Measurements from ENCODE around the gene SRPK3. TPM values are rescaled to one million over a fixed set of nuclear protein-coding genes. Genes with fewer than 3 reads are reported as not detected.

The SRPK3 gene
- total RNA-seq, 6 donors from 2014 or later: 0.20 to 0.44 (median 0.23) TPM; not detected in 2

DNA sequence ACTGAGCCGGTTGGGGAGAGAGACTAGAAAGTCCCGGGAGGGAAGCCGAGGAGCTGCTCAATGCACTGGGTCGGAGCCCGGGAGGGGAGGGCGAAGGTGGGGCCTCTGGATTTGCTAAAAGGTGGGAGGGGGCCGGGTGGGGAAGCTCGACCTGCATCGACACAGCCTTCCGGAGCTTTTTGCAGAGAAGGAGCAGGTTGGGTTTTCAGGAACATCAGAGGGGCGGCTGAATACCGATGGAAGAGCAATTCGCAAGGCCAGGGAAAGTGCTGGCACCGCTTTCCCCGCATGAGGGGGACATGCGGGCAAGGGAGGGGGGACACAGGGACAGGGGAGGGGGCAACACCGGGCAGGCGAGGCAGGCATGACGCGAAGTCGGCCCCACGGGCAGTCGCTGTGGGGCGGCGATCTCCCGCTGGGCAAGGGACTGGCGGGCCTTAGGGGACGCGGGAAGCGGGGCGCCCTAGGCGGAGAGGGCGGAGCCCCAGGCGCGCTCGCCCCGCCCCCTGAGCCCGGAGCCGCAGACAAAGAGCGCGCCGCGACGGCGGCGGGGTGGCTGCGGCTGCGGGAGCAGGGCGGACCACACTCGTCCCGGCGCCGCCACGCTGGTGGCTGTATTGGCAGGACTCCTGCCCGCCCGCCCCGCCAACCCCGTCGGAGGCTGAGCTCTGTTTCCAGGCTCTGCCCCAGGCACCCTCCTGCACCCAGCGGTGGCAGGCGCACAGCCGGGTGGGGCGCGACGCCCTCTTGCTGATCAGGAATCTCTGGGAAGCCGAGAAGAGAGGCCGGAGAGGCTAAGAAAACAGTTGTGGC is 37.9 kb downstream of the SRPK3 start:
- Histone ChIP-seq H3K27ac (peak overlapping the region in 1 of 4 donors; percentile 16), H3K27me3 (peaks cover 0 to 17% (median 0%) of the 10 kb centered on the region in 4 donors), H3K9me3 (no peaks in the 10 kb centered on the region), H3K4me1 (peaks cover 0 to 13% (median 5%) of the 10 kb centered on the region in 4 donors), H3K4me3 (peak overlapping the region in 3 of 4 donors; percentile 31 to 48 (median 47)), H3K36me3 (no peaks in the 10 kb centered on the region)
- TF ChIP-seq, protein P1, sequence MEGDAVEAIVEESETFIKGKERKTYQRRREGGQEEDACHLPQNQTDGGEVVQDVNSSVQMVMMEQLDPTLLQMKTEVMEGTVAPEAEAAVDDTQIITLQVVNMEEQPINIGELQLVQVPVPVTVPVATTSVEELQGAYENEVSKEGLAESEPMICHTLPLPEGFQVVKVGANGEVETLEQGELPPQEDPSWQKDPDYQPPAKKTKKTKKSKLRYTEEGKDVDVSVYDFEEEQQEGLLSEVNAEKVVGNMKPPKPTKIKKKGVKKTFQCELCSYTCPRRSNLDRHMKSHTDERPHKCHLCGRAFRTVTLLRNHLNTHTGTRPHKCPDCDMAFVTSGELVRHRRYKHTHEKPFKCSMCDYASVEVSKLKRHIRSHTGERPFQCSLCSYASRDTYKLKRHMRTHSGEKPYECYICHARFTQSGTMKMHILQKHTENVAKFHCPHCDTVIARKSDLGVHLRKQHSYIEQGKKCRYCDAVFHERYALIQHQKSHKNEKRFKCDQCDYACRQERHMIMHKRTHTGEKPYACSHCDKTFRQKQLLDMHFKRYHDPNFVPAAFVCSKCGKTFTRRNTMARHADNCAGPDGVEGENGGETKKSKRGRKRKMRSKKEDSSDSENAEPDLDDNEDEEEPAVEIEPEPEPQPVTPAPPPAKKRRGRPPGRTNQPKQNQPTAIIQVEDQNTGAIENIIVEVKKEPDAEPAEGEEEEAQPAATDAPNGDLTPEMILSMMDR (IDR thresholded peaks at IDR 0.05): no peak
- TF ChIP-seq POLR2A (IDR thresholded peaks at IDR 0.05): no peak
- peak in 1 of 2 donors; percentile 92 for DNase-seq
- WGBS, 2 donors: 31 to 44% methylated on average over 10 to 44 of the region's 67 CpGs
- peak in 1 of 2 donors; percentile 83 for ATAC-seq (ENCODE audit: low FRiP score in 2 of 2)

- no peak for ATAC-seq (ENCODE audit: low FRiP score in 2 of 2)
- peaks cover 0 to 17% (median 0%) of the 10 kb centered on the region in 4 donors for H3K27me3 ChIP-seq
- WGBS, 2 donors: 56 to 96% methylated on average over 5 to 23 of the region's 23 CpGs
Observed at GRCh38 chrX:153819384-153820040, 38.7 kb downstream of the SRPK3 start.

DNA sequence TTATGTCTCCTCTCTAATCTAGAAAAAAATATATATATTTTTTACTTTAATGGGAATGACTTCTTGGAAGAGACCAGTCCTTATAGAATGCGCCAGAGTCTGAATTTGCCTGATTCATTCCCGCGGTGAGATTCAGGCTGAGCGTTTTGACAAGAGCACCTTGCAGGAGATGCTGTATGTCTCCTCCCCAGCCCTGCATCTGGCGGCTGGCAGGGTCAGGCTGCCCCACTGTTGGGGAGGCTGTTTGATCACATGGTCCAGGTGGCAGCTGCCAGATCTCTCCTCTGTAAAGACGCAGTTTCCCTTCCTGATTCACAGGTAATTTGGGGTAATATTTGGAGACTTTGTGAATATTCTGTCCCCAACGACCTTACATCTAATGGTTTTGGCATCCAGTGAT is 39.8 kb downstream of the SRPK3 start:
- TF ChIP-seq EP300 (IDR thresholded peaks at IDR 0.05) (no peak), POLR2A (IDR thresholded peaks at IDR 0.05) (no peak), POLR2AphosphoS5 (IDR thresholded peaks at IDR 0.05) (no peak)
- TF ChIP-seq, protein P1 (IDR thresholded peaks at IDR 0.05): no peak
- ATAC-seq (ENCODE audit: low FRiP score in 2 of 2) (no peak), DNase-seq (no peak)
- H3K4me1 ChIP-seq: peaks cover 0 to 13% (median 5%) of the 10 kb centered on the region in 4 donors
- H3K9me3 ChIP-seq: no peaks in the 10 kb centered on the region
- no peak overlapping the region for H3K27ac ChIP-seq
- H3K27me3 ChIP-seq: peaks cover 0 to 17% (median 0%) of the 10 kb centered on the region in 4 donors
- WGBS, 2 donors: 78 to 92% methylated on average over 6 to 7 of the region's 7 CpGs
- no peak overlapping the region for H3K4me3 ChIP-seq
- H3K36me3 ChIP-seq: no peaks in the 10 kb centered on the region

More at GRCh38 chrX:153819384-153820040, 38.7 kb downstream of the SRPK3 start:
- Histone ChIP-seq H3K36me3 (no peaks in the 10 kb centered on the region), H3K27ac (peak overlapping the region in 1 of 4 donors; percentile 16), H3K4me1 (peaks cover 0 to 13% (median 5%) of the 10 kb centered on the region in 4 donors), H3K9me3 (no peaks in the 10 kb centered on the region), H3K4me3 (peak overlapping the region in 3 of 4 donors; percentile 31 to 48 (median 47))
- peak in 1 of 2 donors; percentile 46 for DNase-seq
- TF ChIP-seq POLR2A (IDR thresholded peaks at IDR 0.05) (no peak), POLR2AphosphoS5 (IDR thresholded peaks at IDR 0.05) (no peak), EP300 (IDR thresholded peaks at IDR 0.05) (no peak)
- TF ChIP-seq, protein P1 (IDR thresholded peaks at IDR 0.05): no peak

DNA sequence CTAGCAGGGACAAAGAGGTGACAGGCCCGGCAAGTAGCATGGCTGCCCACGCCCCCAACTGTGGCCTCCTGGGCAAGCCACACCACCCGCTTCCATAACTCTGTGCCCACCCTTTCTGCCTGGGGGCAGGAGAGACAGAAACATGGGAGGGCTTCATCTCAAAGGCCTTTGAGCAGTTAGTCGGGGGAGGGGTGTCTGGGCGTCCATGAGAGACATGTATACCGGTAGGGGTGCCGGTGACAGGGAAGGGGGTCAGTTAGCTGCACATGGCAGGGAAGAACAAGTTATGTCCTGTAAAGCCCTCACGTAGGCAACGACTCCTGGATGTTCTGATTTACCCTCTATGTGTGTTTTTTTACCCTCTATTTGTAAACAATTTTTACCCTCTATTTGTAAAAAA is 40.2 kb downstream of the SRPK3 start:
- Histone ChIP-seq H3K4me1 (peaks cover 0 to 13% (median 5%) of the 10 kb centered on the region in 4 donors), H3K9me3 (no peaks in the 10 kb centered on the region), H3K27me3 (peaks cover 0 to 17% (median 0%) of the 10 kb centered on the region in 4 donors), H3K36me3 (no peaks in the 10 kb centered on the region), H3K4me3 (no peak overlapping the region), H3K27ac (no peak overlapping the region)
- DNase-seq (no peak), ATAC-seq (ENCODE audit: low FRiP score in 2 of 2) (no peak)
- TF ChIP-seq POLR2AphosphoS5 (IDR thresholded peaks at IDR 0.05) (no peak), POLR2A (IDR thresholded peaks at IDR 0.05) (no peak), EP300 (IDR thresholded peaks at IDR 0.05) (no peak)
- TF ChIP-seq, protein P1 (IDR thresholded peaks at IDR 0.05): no peak
- 85 to 97% methylated on average over 7 to 9 of the region's 9 CpGs for WGBS, 2 donors

Measured in upper lobe of left lung (tissue), 6 donors.